Measurements from ENCODE around the gene CTNNA3. TPM values are rescaled to one million over a fixed set of nuclear protein-coding genes. Genes with fewer than 3 reads are reported as not detected.
"Not testable (repeated sequence)": the region's sequence is repeated elsewhere in the genome, so short reads cannot be mapped to it uniquely, and the experiment has no call there.

The CTNNA3 gene
- polyA plus RNA-seq, 1 experiment: 0.26 TPM

- Histone ChIP-seq H3K4me3 (ENCODE audit: low read depth, low read length) (no peak overlapping the region), H3K27ac (ENCODE audit: low read depth, low read length) (no peak overlapping the region), H3K9me3 (ENCODE audit: control insufficient read depth, insufficient read depth, low read length) (no peaks in the 10 kb centered on the region), H3K27me3 (ENCODE audit: control insufficient read depth, insufficient read depth, low read length) (no peaks in the 10 kb centered on the region)
- ChIA-PET POLR2A (no interaction called here), CTCF (no interaction called here)
- no peak for TF ChIP-seq CTCF (IDR thresholded peaks at IDR 0.05; ENCODE audit: low read depth, low read length)
- DNase-seq (ENCODE audit: low read depth, low spot score): no peak
These were observed 1333.5 kb downstream of the CTNNA3 start for GRCh38 chr10:66362522-66362921.

- DNase-seq (ENCODE audit: low read depth, low spot score); H3K27me3 ChIP-seq (ENCODE audit: control insufficient read depth, insufficient read depth, low read length); H3K9me3 ChIP-seq (ENCODE audit: control insufficient read depth, insufficient read depth, low read length); CTCF ChIA-PET; H3K27ac ChIP-seq (ENCODE audit: low read depth, low read length); H3K4me3 ChIP-seq (ENCODE audit: low read depth, low read length); POLR2A ChIA-PET: not testable (repeated sequence)
These were observed 1342.2 kb downstream of the CTNNA3 start for GRCh38 chr10:66353822-66354221.

- no peak overlapping the region for H3K27ac ChIP-seq (ENCODE audit: low read depth, low read length)
- H3K9me3 ChIP-seq (ENCODE audit: control insufficient read depth, insufficient read depth, low read length): no peaks in the 10 kb centered on the region
- ChIA-PET CTCF (no interaction called here), POLR2A (no interaction called here)
- DNase-seq (ENCODE audit: low read depth, low spot score): no peak
- H3K4me3 ChIP-seq (ENCODE audit: low read depth, low read length): no peak overlapping the region
- TF ChIP-seq CTCF (IDR thresholded peaks at IDR 0.05; ENCODE audit: low read depth, low read length): no peak
- no peaks in the 10 kb centered on the region for H3K27me3 ChIP-seq (ENCODE audit: control insufficient read depth, insufficient read depth, low read length)
These were observed 1342.6 kb downstream of the CTNNA3 start for GRCh38 chr10:66353422-66353821.

- TF ChIP-seq CTCF (IDR thresholded peaks at IDR 0.05; ENCODE audit: low read depth, low read length): no peak
- Histone ChIP-seq H3K27ac (ENCODE audit: low read depth, low read length) (no peak overlapping the region), H3K27me3 (ENCODE audit: control insufficient read depth, insufficient read depth, low read length) (no peaks in the 10 kb centered on the region), H3K9me3 (ENCODE audit: control insufficient read depth, insufficient read depth, low read length) (no peaks in the 10 kb centered on the region), H3K4me3 (ENCODE audit: low read depth, low read length) (no peak overlapping the region)
- DNase-seq (ENCODE audit: low read depth, low spot score): no peak
- POLR2A ChIA-PET: no interaction called here
- CTCF ChIA-PET: no interaction called here
These were observed 1345.2 kb downstream of the CTNNA3 start for GRCh38 chr10:66350622-66351399.

- DNase-seq (ENCODE audit: low read depth, low spot score): no peak
- TF ChIP-seq CTCF (IDR thresholded peaks at IDR 0.05; ENCODE audit: low read depth, low read length): no peak
- ChIA-PET POLR2A (no interaction called here), CTCF (no interaction called here)
- Histone ChIP-seq H3K9me3 (ENCODE audit: control insufficient read depth, insufficient read depth, low read length) (no peaks in the 10 kb centered on the region), H3K27ac (ENCODE audit: low read depth, low read length) (no peak overlapping the region), H3K27me3 (ENCODE audit: control insufficient read depth, insufficient read depth, low read length) (no peaks in the 10 kb centered on the region), H3K4me3 (ENCODE audit: low read depth, low read length) (no peak overlapping the region)
These were observed 1346.3 kb downstream of the CTNNA3 start for GRCh38 chr10:66349726-66350125.
